Body of pancreas (tissue), 4 donors: ENCODE data around the gene PIWIL4. TPM values are rescaled to one million over a fixed set of nuclear protein-coding genes. Genes with fewer than 3 reads are reported as not detected.
A peak's percentile ranks its signal among the peaks of the same experiment; 100 is the strongest.

Source experiments
- ATAC-seq: fragments of 150-250 bp; one replicate; pipeline ENCODE4 v1.9.1; 2016
- DNase-seq, 4 donors: peaks; one replicate each; pipeline ENCODE4 v3.0.0-alpha.2; 2019
- H3K27ac ChIP-seq, 4 donors: fragments of 200-600 bp; sonication (generic); 1 replicate in 3 of 4; 2 replicates in 1 of 4; pipeline versions ENCODE4 v1.5.1 to v1.6.1; 2016 to 2019; ENCODE audit warnings: mild to moderate bottlenecking in 1 of 4, mixed read lengths in 1 of 4, moderate library complexity in 1 of 4
- H3K27me3 ChIP-seq, 2 donors: fragments of 200-600 bp; sonication (generic); one replicate each; pipeline ENCODE4 v1.6.0; 2016; ENCODE audit warnings: mild to moderate bottlenecking in 1 of 2
- H3K36me3 ChIP-seq, 2 donors: fragments of 200-600 bp; sonication (generic); replicated peaks in 1 of 2; 2 replicates each; pipeline ENCODE4 v1.5.1; 2016; ENCODE audit warnings: low read depth in 2 of 2; ENCODE audit not compliant: insufficient read depth in 1 of 2
- H3K4me1 ChIP-seq: fragments of 200-600 bp; sonication (generic); one replicate; pipeline ENCODE4 v1.6.0; 2016
- H3K4me3 ChIP-seq, 2 donors: fragments of 200-600 bp; sonication (generic); 1 replicate in 1 of 2; 2 replicates in 1 of 2; pipeline ENCODE4 v1.5.1; 2016 to 2019
- H3K9me3 ChIP-seq, 3 donors: fragments of 200-600 bp; sonication (generic); 1 replicate in 2 of 3; 2 replicates in 1 of 3; pipeline ENCODE4 v1.5.1; 2016
- CTCF ChIP-seq, 7 experiments: fragments of 450-650 bp in 4 of 7; fragments of 200-600 bp in 3 of 7; sonication (generic) in 3 of 7; IDR thresholded peaks; one replicate each; pipeline ENCODE4 v1.5.1; 2016 to 2019; ENCODE audit warnings: antibody characterized with exemption in 7 of 7
- POLR2A ChIP-seq, 3 donors: fragments of 450-650 bp; IDR thresholded peaks; one replicate each; pipeline ENCODE4 v1.6.1; 2016; ENCODE audit warnings: antibody characterized with exemption in 3 of 3, mild to moderate bottlenecking in 2 of 3
- WGBS, 2 donors: methylation state at CpG; one replicate each; pipeline ENCODE4 v1.1.5; 2017; 5-methylcytosine and 5-hydroxymethylcytosine counted together
- intact Hi-C: fragments of 100-400 bp; cut with DNase I; formaldehyde crosslinking; loops from one replicate; pipeline ENCODE4 v1.15.1; 2023
- total RNA-seq, 2 donors: library from RNA; depleted of rRNA; stranded (reverse); fragments of >200 nt; gene quantifications; one replicate each; pipeline ENCODE4 v1.1.0, GENCODE V29; 2016

The PIWIL4 gene
- total RNA-seq, 2 donors from 2014 or later = 6.5 to 13.2 TPM

DNA sequence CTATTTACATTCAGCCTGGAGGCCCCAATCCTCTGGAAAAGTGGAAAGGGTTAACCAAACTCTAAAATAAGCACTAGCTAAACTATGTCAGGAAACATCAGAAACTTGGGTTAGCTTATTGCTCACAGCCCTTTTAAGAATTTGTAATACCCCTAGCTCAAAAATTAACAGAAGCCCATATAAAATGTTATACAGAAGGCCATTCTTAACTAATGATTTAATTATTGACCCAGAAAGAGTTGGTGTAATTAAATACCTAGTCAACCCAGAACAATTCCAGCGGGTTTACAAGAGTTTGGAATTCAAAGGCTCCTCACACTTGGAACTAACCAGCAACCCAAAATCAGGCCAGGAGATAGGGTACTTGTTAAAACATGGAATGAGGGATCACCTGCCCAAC, 88.8 kb downstream of the PIWIL4 start:
- intact Hi-C loops = no loop called here
- Histone ChIP-seq H3K27me3 (no peaks in the 10 kb centered on the region), H3K27ac (peak overlapping the region in 1 of 4 donors; percentile 28), H3K36me3 (no peaks in the 10 kb centered on the region), H3K4me3 (no peak overlapping the region), H3K4me1 (peaks cover 12% of the 10 kb centered on the region), H3K9me3 (no peaks in the 10 kb centered on the region)
- no peak for TF ChIP-seq CTCF (IDR thresholded peaks at IDR 0.05)
- no peak for TF ChIP-seq POLR2A (IDR thresholded peaks at IDR 0.05)
- DNase-seq (no peak), ATAC-seq (peak; percentile 42)
- 65 to 71% methylated on average over 1 of the region's 1 CpG for WGBS, 2 donors

- TF ChIP-seq CTCF (IDR thresholded peaks at IDR 0.05) (no peak), POLR2A (IDR thresholded peaks at IDR 0.05) (no peak)
- no peaks in the 10 kb centered on the region for H3K9me3 ChIP-seq
- ATAC-seq (no peak), DNase-seq (no peak)
- no peaks in the 10 kb centered on the region for H3K36me3 ChIP-seq
- no peaks in the 10 kb centered on the region for H3K27me3 ChIP-seq
- no peak overlapping the region for H3K27ac ChIP-seq
- 91 to 93% methylated on average over 6 of the region's 6 CpGs for WGBS, 2 donors
- H3K4me3 ChIP-seq = no peak overlapping the region
- intact Hi-C loops = no loop called here
- H3K4me1 ChIP-seq = peaks cover 12% of the 10 kb centered on the region
Measured at GRCh38 chr11:94656968-94657367, 89.8 kb downstream of the PIWIL4 start.

- Histone ChIP-seq H3K27ac (no peak overlapping the region), H3K36me3 (no peaks in the 10 kb centered on the region), H3K9me3 (no peaks in the 10 kb centered on the region), H3K27me3 (no peaks in the 10 kb centered on the region), H3K4me3 (no peak overlapping the region), H3K4me1 (peaks cover 12% of the 10 kb centered on the region)
- no peak for ATAC-seq
- TF ChIP-seq POLR2A (IDR thresholded peaks at IDR 0.05) (no peak), CTCF (IDR thresholded peaks at IDR 0.05) (no peak)
- intact Hi-C loops = no loop called here
- 89 to 90% methylated on average over 3 of the region's 3 CpGs for WGBS, 2 donors
- no peak for DNase-seq
Measured at GRCh38 chr11:94657629-94658028, 90.5 kb downstream of the PIWIL4 start.

GRCh38 chr11:94658386-94658785, 91.2 kb downstream of the PIWIL4 start:
- no peaks in the 10 kb centered on the region for H3K27me3 ChIP-seq
- H3K36me3 ChIP-seq = no peaks in the 10 kb centered on the region
- no peak overlapping the region for H3K4me3 ChIP-seq
- DNase-seq (peak in 3 of 4 donors; percentile 16 to 48 (median 18)), ATAC-seq (no peak)
- no peaks in the 10 kb centered on the region for H3K9me3 ChIP-seq
- TF ChIP-seq CTCF (IDR thresholded peaks at IDR 0.05) = no peak
- no peak for TF ChIP-seq POLR2A (IDR thresholded peaks at IDR 0.05)
- no peak overlapping the region for H3K27ac ChIP-seq
- H3K4me1 ChIP-seq = peaks cover 12% of the 10 kb centered on the region
- WGBS, 2 donors = 47 to 51% methylated on average over 5 of the region's 5 CpGs
- intact Hi-C loops = no loop called here

DNA sequence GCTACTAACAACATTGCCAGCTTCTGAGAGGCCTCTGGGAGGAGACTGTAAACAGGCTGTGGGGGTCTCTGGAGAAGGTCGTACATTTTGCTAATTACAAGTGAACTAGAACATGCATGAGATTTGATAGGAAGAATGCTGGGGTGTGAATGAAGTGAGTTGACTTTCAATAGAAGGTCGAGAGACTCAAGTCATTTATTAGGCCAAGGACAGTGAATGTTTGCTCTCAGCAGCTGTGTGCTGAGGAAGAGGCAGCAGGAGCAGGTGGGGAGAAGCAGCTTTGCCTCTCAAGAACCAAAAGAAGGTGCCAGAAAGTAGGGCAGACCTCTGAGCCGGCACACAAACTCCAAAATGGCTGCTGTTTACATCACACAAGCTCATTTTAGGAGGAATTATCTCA, 91.7 kb downstream of the PIWIL4 start:
- H3K36me3 ChIP-seq = no peaks in the 10 kb centered on the region
- H3K9me3 ChIP-seq = no peaks in the 10 kb centered on the region
- intact Hi-C loops = no loop called here
- TF ChIP-seq POLR2A (IDR thresholded peaks at IDR 0.05) (no peak), CTCF (IDR thresholded peaks at IDR 0.05) (no peak)
- no peaks in the 10 kb centered on the region for H3K27me3 ChIP-seq
- ATAC-seq (no peak), DNase-seq (no peak)
- peaks cover 12% of the 10 kb centered on the region for H3K4me1 ChIP-seq
- WGBS, 2 donors = 43 to 46% methylated on average over 3 of the region's 3 CpGs
- no peak overlapping the region for H3K27ac ChIP-seq
- H3K4me3 ChIP-seq = no peak overlapping the region
